Measurements from ENCODE around the gene VIPR2. TPM values are rescaled to one million over a fixed set of nuclear protein-coding genes. Genes with fewer than 3 reads are reported as not detected.
"Not testable (repeated sequence)": the region's sequence is repeated elsewhere in the genome, so short reads cannot be mapped to it uniquely, and the experiment has no call there.

The VIPR2 gene, protein sequence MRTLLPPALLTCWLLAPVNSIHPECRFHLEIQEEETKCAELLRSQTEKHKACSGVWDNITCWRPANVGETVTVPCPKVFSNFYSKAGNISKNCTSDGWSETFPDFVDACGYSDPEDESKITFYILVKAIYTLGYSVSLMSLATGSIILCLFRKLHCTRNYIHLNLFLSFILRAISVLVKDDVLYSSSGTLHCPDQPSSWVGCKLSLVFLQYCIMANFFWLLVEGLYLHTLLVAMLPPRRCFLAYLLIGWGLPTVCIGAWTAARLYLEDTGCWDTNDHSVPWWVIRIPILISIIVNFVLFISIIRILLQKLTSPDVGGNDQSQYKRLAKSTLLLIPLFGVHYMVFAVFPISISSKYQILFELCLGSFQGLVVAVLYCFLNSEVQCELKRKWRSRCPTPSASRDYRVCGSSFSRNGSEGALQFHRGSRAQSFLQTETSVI
- not detected in 2 replicates for total RNA-seq (2014; rRNA removed; shearing (Covaris generic))

DNA sequence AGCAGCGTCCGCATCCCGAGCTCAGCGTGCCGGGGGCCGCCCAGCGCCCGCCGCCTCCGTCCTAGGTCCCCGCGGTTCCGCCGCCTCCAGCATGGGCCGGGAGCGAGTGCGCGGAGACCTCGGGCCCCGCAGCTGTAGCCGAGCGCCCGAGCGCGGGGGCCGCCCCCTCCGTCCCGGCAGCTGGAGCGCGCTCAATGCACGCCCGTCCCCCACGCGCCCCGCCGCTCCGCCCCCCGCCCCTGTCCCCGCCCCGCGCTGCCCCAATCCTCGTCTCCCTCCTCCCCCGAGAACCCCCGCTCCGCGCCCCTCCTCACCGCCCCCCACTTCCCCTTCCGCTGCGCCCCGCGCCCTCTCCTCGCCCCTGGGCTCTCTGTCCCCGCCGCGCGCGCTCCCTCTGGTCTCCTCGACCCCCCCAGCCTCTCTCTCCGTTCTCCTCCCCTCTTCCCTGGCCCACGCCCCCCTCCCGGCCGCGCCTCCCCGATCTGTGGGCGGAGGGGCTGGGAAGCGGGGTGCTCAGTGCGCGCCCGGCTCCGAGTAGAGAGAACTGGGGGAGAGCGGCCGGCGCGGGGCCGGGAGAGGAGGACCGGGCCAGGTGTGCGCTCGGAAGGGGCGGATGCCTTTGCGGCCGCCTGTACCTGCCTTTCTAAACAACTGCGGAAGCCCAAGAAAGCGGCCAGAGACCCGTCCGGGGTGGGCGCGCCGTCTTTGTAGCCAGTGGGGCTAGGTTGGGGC lies at the start of gene VIPR2:
Gene VIPR2 (minus strand): TSS at position 110 of the 732 bp plus-strand sequence. CDS start 96 bp downstream, at position 14.
- no peak for DNase-seq (ENCODE audit: low spot score)

DNA sequence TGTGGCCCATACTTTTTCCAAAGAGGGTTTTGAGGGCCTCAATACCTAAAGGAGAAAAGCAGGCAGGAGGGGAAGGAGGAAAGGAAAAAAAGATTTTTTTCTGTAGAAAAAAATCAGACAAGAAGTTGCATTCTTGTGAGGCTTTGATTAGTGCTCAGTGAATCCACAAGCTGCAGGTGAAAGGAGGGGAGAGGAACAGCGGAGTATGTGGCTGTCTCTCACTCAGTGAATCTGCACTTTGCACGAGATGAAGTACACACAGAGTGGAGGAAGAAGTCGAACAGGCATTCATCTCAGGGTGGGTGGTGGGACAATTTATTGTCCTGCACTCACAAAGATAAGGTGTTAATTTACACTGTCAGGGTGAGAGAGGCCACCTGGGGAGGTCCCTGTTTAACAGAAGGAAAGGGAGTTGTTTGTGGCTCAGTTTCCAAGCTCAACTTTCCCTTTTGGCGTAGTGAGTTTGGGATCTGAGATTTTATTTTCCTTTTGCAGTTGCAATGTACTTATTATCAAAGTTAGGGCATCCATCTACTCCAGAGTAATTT lies 49.0 kb upstream of the VIPR2 start:
- in situ Hi-C loops (cut with HindIII; ENCODE audit: low sequenced_read_pairs), result no loop called here
- DNase-seq (ENCODE audit: low spot score), result no peak

More for the DNA sequence above, at the start of gene VIPR2:
- in situ Hi-C loops (cut with HindIII; ENCODE audit: low sequenced_read_pairs), result no loop called here

DNA sequence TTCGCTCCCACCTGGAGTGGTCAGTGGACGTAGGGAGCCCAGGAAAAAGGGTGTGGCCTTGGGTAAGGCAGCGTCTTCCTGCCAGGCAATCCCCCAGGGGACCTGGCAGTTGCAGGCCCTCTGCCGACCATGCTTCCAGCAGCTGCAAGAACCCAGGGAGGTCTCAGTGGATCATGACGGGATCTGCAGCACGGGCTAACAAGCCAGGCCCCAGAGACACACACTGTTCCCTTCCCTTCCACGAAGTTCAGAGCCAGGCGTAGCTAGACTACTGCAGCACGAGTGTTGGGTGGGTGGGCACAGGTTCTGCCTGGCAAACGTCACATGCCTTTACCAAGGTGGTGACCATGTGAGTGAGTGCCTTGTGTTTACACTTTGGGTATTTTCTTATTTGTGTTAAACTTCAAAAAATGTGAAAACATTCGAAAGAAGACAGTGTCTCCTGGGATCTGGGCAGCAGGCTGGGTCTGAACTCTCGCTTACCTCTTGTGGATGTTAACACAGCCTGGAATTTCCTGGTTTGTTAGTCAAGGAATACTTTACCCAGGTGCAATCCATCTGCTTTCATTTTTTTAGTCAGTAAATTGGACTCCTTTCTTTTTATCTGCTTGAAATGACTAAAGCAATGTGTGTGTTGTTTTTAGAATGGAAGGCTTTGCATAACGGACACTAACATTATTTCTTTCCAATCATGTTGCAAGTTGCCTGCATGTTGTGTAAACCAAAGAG lies 48.2 kb upstream of the VIPR2 start:
- in situ Hi-C loops (cut with HindIII; ENCODE audit: low sequenced_read_pairs), result no loop called here
- DNase-seq (ENCODE audit: low spot score), result no peak

DNA sequence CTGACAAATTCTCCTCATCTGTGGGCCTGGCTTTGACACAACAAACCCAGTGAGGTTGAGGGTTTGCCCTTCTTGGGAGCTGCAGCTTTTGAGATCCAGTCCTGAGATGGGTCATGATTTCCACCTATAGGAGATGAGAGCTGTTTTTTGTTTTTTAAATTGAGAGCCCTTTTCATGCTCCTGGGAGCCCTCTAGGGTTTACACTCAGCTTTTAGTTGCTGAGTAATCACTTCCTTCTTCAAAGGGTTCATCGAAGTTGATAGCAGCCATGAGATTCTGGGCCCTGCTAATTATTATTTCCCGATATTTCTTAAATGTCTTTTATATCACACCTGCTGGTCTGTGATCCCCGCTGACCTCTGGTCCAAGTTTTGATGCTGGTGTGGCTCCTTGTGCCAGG lies 47.3 kb upstream of the VIPR2 start:
- in situ Hi-C loops (cut with HindIII; ENCODE audit: low sequenced_read_pairs), result no loop called here

DNA sequence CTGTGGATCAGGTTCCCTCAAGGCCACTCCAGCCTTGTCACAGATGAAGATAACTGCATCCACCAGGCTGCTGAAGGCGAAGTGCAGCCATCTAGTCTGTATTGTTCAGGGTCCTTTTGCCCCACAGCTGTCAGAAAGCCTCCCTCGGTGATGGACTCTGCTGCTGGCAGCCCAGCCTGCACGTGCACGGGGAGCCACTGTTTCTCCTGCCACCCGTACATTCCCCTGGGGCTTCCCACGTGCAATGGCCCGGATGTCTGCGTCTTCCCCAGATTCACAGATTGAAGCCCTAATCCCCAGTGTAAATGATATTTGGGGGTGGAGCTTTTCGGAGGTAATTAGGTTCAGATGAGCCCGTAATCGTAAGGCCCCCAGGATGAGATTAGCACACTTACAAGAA lies 46.6 kb upstream of the VIPR2 start:
- no peak for DNase-seq (ENCODE audit: low spot score)

More for the DNA sequence above, 47.3 kb upstream of the VIPR2 start:
- DNase-seq (ENCODE audit: low spot score), result no peak

GRCh38 chr7:159188011-159188410 lies 43.3 kb upstream of the VIPR2 start:
- no peak for DNase-seq (ENCODE audit: low spot score)
- in situ Hi-C loops (cut with HindIII; ENCODE audit: low sequenced_read_pairs), result no loop called here

More for the DNA sequence above, 46.6 kb upstream of the VIPR2 start:
- in situ Hi-C loops (cut with HindIII; ENCODE audit: low sequenced_read_pairs), result no loop called here

GRCh38 chr7:159179241-159179640 lies 34.6 kb upstream of the VIPR2 start:
- in situ Hi-C loops (cut with HindIII; ENCODE audit: low sequenced_read_pairs), result no loop called here
- DNase-seq (ENCODE audit: low spot score), result no peak

DNA sequence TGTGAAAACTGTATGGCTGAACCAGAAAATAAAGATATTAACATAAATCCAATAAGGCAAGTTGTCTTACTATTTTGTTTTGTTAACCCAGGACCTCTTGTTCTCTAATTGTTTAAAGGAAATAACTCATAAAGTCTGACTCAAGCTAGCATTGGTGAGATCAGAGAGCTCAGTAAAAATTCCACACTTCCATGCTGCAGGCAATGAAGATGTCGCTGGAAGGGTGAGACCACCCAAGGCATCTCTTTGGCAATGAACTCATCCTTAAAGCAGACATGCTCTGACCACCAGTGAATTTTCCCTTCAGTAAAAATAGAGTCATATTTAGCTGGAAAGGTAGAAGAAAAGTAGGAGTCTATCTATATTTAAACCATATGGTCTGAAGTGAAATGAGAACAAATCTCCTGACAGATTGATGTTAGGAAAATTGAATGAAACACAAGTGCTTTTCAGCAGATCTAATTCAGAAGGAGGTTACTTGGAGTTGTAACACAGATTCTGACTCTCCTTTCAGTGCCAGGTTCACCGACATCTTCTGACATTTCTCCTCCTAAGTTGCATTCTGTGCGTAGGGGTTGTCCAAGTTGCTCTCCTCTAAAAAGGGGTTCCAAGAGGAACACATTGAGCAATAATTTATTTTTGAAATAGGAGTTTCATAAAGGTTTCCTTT lies 32.8 kb upstream of the VIPR2 start:
- no peak for DNase-seq (ENCODE audit: low spot score)

GRCh38 chr7:159175792-159176191 lies 31.1 kb upstream of the VIPR2 start:
- no peak for DNase-seq (ENCODE audit: low spot score)
- in situ Hi-C loops (cut with HindIII; ENCODE audit: low sequenced_read_pairs), result no loop called here

More for the DNA sequence above, 32.8 kb upstream of the VIPR2 start:
- in situ Hi-C loops (cut with HindIII; ENCODE audit: low sequenced_read_pairs), result no loop called here

DNA sequence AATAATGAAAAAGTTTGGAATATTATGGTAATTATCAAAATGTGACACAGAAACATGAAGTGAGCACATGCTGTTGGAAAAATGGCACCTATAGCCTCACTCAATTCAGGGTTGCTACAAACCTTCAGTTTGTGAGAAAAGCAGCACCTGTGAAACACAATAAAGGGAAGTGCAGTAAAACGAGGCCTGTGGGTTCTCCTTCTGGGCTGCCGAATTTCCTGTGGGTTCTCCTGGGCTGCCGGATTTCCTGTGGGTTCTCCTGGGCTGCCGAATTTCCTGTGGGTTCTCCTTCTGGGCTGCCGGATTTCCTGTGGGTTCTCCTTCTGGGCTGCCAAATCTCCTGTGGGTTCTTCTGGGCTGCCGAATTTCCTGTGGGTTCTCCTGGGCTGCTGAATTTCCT lies 30.4 kb upstream of the VIPR2 start:
- in situ Hi-C loops (cut with HindIII; ENCODE audit: low sequenced_read_pairs), result not testable (repeated sequence)

GRCh38 chr7:159172400-159172799 lies 27.7 kb upstream of the VIPR2 start:
- in situ Hi-C loops (cut with HindIII; ENCODE audit: low sequenced_read_pairs), result no loop called here
- no peak for DNase-seq (ENCODE audit: low spot score)

More for the DNA sequence above, 30.4 kb upstream of the VIPR2 start:
- DNase-seq (ENCODE audit: low spot score), result not testable (repeated sequence)

- in situ Hi-C loops (cut with HindIII; ENCODE audit: low sequenced_read_pairs), result no loop called here
- no peak for DNase-seq (ENCODE audit: low spot score)
Measured at GRCh38 chr7:159169391-159169790, 24.7 kb upstream of the VIPR2 start.

GRCh38 chr7:159167139-159167538 lies 22.5 kb upstream of the VIPR2 start:
- in situ Hi-C loops (cut with HindIII; ENCODE audit: low sequenced_read_pairs), result no loop called here

GRCh38 chr7:159166530-159166929 lies 21.9 kb upstream of the VIPR2 start:
- in situ Hi-C loops (cut with HindIII; ENCODE audit: low sequenced_read_pairs), result no loop called here
- no peak for DNase-seq (ENCODE audit: low spot score)

More at GRCh38 chr7:159167139-159167538, 22.5 kb upstream of the VIPR2 start:
- DNase-seq (ENCODE audit: low spot score), result no peak

DNA sequence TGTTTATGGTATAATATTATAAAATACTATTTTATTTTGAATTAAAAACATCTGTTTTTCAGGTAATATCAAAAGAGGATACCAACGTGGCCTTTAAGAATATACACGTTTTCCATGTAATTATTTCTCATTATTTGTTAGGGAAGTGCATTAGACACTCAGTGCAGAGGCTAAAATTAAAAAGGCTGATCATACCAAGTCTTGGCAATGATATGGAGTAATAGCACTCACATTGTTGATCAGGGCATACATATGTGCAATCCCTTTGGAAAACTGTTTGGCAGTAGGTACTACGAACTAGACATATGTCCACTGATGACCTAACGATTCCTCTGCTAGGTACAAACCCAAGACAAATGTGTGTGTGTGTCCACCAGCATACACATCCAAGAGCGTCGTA lies 20.7 kb upstream of the VIPR2 start:
- no peak for DNase-seq (ENCODE audit: low spot score)
- in situ Hi-C loops (cut with HindIII; ENCODE audit: low sequenced_read_pairs), result no loop called here

DNA sequence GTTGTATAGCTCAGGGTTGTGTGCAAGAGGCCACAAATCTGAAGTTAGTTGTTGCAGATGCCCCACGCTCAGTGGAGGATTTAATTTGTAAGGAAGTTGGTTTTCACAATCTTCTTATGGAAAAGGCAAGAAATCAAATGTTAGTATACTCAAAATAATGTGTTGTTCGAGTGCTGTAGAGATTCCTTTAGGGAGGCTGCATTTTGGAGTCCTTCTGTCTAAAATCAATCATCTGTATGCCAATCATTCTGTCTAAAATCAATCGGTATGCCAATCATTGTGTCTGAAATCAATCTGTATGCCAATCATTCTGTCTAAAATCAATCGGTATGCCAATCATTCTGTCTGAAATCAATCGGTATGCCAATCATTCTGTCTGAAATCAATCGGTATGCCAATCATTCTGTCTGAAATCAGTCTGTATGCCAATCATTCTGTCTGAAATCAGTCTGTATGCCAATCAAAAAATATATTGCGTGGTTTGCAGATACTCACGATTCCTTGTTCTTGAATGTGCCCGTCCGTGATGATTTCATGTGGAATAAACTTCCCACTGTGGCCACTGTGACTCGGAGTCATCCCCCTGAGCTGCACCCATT lies 19.1 kb upstream of the VIPR2 start:
- in situ Hi-C loops (cut with HindIII; ENCODE audit: low sequenced_read_pairs), result not testable (repeated sequence)

GRCh38 chr7:159162050-159162626 lies 17.5 kb upstream of the VIPR2 start:
- in situ Hi-C loops (cut with HindIII; ENCODE audit: low sequenced_read_pairs); DNase-seq (ENCODE audit: low spot score): not testable (repeated sequence)

More for the DNA sequence above, 19.1 kb upstream of the VIPR2 start:
- DNase-seq (ENCODE audit: low spot score), result not testable (repeated sequence)

GRCh38 chr7:159160450-159160849 lies 15.8 kb upstream of the VIPR2 start:
- DNase-seq (ENCODE audit: low spot score), result no peak

More at GRCh38 chr7:159160450-159160849, 15.8 kb upstream of the VIPR2 start:
- in situ Hi-C loops (cut with HindIII; ENCODE audit: low sequenced_read_pairs), result no loop called here
